ENCODE results near the gene MATK.

MATK gene

DNA sequence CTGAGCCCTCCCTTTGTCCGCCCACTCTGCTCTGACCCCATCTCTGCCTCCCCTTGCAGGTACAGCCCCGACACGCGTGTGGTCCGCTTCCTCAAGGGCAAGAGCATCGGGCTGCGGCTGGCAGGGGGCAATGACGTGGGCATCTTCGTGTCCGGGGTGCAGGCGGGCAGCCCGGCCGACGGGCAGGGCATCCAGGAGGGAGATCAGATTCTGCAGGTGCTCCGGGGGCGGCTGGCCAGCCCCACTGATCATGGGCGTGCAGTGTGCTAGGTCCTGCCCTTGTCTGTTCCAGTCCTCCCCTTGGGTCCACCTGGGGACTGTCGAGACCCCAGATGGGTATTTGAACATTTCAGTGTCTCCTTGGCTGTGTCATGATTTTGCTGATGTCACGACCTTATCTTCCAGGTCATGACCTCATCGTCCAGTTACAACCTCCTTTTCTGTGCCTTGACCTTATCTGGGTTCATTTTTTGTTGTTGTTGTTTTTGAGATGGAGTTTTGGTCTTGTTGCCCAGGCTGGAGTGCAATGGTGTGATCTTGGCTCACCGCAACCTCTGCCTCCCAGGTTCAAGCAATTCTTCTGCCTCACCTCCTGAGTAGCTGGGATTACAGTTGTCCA is 50.0 kb downstream of the MATK start:
- Histone ChIP-seq H2AFZ (ENCODE audit: low read depth, low read length) (no peak overlapping the region), H3K9me3 (ENCODE audit: low read length) (no peaks in the 10 kb centered on the region), H3K4me3 (ENCODE audit: low read length) (no peak overlapping the region), H3K36me3 (ENCODE audit: insufficient read depth, low read length) (no peaks in the 10 kb centered on the region), H3K27me3 (ENCODE audit: insufficient read depth, low read length) (peaks cover 4% of the 10 kb centered on the region), H3K4me1 (ENCODE audit: insufficient read depth, low read length) (no peaks in the 10 kb centered on the region)

DNA sequence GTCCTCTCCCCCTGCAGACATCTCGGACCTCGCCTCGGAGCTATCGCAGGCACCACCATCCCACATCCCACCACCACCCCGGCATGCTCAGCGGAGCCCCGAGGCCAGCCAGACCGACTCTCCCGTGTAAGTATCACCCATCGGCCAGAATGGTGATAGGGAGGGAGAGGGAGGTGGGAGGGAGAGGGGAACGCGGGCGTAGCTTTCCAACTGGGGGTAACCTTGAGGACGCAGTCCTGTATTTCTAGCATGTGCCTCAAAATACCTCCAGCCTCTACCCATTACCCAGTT is 51.9 kb downstream of the MATK start:
- Histone ChIP-seq H3K36me3 (ENCODE audit: insufficient read depth, low read length) (no peaks in the 10 kb centered on the region), H2AFZ (ENCODE audit: low read depth, low read length) (no peak overlapping the region), H3K4me3 (ENCODE audit: low read length) (no peak overlapping the region), H3K9me3 (ENCODE audit: low read length) (no peaks in the 10 kb centered on the region), H3K4me1 (ENCODE audit: insufficient read depth, low read length) (no peaks in the 10 kb centered on the region), H3K27me3 (ENCODE audit: insufficient read depth, low read length) (peaks cover 4% of the 10 kb centered on the region)

DNA sequence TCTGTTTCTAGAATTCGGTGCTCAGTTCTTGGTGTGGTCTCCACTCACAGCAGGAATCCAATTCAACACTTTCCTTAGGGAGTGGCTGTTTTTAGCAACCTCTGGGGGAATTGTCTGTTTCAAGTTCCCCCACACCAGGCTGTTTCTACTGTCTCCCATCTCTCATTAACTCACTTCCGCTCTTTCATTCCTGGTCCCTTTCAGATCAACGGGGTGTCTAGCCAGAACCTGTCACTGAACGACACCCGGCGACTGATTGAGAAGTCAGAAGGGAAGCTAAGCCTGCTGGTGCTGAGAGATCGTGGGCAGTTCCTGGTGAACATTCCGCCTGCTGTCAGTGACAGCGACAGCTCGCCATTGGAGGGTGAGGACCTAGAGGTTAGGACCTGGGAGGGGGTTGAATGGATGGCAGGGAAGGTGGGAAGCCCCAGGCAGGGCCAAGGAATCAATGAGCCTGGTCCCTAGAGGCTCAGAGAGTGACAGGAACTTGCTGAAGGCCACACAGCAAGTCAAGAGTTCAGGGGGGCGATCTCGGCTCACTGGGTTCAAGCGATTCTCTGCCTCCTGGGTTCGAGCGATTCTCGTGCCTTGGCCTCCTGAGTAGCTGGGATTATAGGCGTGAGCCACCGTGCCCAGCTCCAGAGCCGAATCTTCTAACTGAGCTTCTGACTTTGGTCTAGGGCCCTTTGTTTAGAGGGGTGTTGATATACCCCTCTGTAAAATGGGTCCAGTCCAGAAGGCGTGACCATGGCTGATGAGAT is 52.5 kb downstream of the MATK start:
- Histone ChIP-seq H3K9me3 (ENCODE audit: low read length) (no peaks in the 10 kb centered on the region), H2AFZ (ENCODE audit: low read depth, low read length) (no peak overlapping the region), H3K36me3 (ENCODE audit: insufficient read depth, low read length) (no peaks in the 10 kb centered on the region), H3K4me3 (ENCODE audit: low read length) (no peak overlapping the region), H3K4me1 (ENCODE audit: insufficient read depth, low read length) (no peaks in the 10 kb centered on the region), H3K27me3 (ENCODE audit: insufficient read depth, low read length) (peaks cover 4% of the 10 kb centered on the region)

DNA sequence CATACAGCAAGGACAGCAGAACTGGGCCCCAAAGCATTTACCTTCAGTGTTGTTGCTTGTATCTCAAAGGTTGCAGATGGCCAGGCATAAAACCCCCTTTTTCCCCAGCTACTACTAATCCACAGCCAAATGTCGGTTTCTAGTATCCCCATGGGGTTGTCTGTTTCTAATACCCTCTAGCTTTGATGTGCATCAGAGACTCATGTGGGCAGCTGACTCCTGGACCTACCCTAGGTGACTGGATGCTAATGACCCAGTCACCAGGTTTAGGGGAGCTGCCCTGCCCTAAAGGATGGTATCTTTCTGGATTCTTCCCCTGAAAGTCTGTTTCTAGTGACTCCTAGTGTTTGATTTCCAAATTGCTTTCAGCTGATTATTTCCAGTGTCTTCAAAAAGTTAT is 54.1 kb downstream of the MATK start:
- Histone ChIP-seq H3K4me3 (ENCODE audit: low read length) (no peak overlapping the region), H3K27me3 (ENCODE audit: insufficient read depth, low read length) (peaks cover 4% of the 10 kb centered on the region), H3K9me3 (ENCODE audit: low read length) (no peaks in the 10 kb centered on the region), H3K36me3 (ENCODE audit: insufficient read depth, low read length) (no peaks in the 10 kb centered on the region), H3K4me1 (ENCODE audit: insufficient read depth, low read length) (no peaks in the 10 kb centered on the region), H2AFZ (ENCODE audit: low read depth, low read length) (no peak overlapping the region)

DNA sequence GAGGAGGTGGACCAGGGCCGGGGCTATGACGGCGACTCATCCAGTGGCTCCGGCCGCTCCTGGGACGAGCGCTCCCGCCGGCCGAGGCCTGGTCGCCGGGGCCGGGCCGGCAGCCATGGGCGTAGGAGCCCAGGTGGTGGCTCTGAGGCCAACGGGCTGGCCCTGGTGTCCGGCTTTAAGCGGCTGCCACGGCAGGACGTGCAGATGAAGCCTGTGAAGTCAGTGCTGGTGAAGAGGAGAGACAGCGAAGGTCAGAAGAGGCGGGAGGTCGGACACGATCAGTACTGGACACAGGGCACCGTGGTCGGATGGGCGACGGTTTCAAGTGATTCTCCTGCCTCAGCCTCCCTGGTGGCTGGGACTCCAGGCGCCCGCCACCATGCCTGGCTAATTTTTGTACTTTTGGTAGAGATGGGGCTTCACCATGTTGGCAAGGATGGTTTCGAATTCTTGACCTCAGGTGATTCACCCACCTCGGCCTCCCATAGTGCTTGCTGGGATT is 55.7 kb downstream of the MATK start:
- H3K4me3 ChIP-seq (ENCODE audit: low read length) = no peak overlapping the region
- no peaks in the 10 kb centered on the region for H3K27me3 ChIP-seq (ENCODE audit: insufficient read depth, low read length)
- no peaks in the 10 kb centered on the region for H3K9me3 ChIP-seq (ENCODE audit: low read length)
- H3K4me1 ChIP-seq (ENCODE audit: insufficient read depth, low read length) = no peaks in the 10 kb centered on the region
- H2AFZ ChIP-seq (ENCODE audit: low read depth, low read length) = no peak overlapping the region
- H3K36me3 ChIP-seq (ENCODE audit: insufficient read depth, low read length) = no peaks in the 10 kb centered on the region
